Gastroesophageal sphincter (tissue), 3 donors: ENCODE measurements around the gene TEKT2.

Experiments
- CTCF ChIP-seq, 4 experiments: fragments of 200-600 bp in 2 of 4; fragments of 450-650 bp in 2 of 4; sonication (generic) in 1 of 4; IDR thresholded peaks; one replicate each; pipeline ENCODE4 v1.5.1; 2017 to 2019; ENCODE audit warnings: antibody characterized with exemption in 4 of 4, mild to moderate bottlenecking in 2 of 4, moderate library complexity in 2 of 4
- EP300 ChIP-seq: sonication (generic); formaldehyde crosslinking; IDR thresholded peaks from one replicate; pipeline ENCODE4 v1.6.1; 2017; ENCODE audit warnings: antibody characterized with exemption, mild to moderate bottlenecking
- POLR2A ChIP-seq, 2 donors: fragments of 450-650 bp; IDR thresholded peaks; one replicate each; pipeline ENCODE4 v1.6.1; 2017; ENCODE audit warnings: antibody characterized with exemption in 2 of 2, mild to moderate bottlenecking in 2 of 2, moderate library complexity in 1 of 2
- POLR2AphosphoS5 ChIP-seq: sonication (generic); formaldehyde crosslinking; IDR thresholded peaks from one replicate; pipeline ENCODE4 v1.6.1; 2017; ENCODE audit warnings: antibody characterized with exemption

GRCh38 chr1:36034692-36035091 is 49.2 kb upstream of the TEKT2 start:
- TF ChIP-seq POLR2A (IDR thresholded peaks at IDR 0.05) (no peak), CTCF (IDR thresholded peaks at IDR 0.05) (no peak), POLR2AphosphoS5 (no peak), EP300 (no peak)
